Renal cortex interstitium (tissue), 15 donors: ENCODE measurements around the gene ERAL1. TPM values are rescaled to one million over a fixed set of nuclear protein-coding genes. Genes with fewer than 3 reads are reported as not detected.
A peak's percentile ranks its signal among the peaks of the same experiment; 100 is the strongest.
"Not testable (repeated sequence)": the region's sequence is repeated elsewhere in the genome, so short reads cannot be mapped to it uniquely, and the experiment has no call there.

Experiments used
- DNase-seq, 11 donors: peaks; one replicate each; pipeline ENCODE4 v3.0.0-alpha.2; 2013; ENCODE audit warnings: low read depth in 9 of 11, low spot score in 4 of 11; ENCODE audit errors: extremely low read depth in 1 of 11
- long read RNA-seq, 16 experiments: transcript quantifications; one replicate each; lab custom pipeline, GENCODE V29; 2026
- polyA plus RNA-seq, 3 donors: library from polyadenylated mRNA; unstranded; fragments of 120-200 nt; gene quantifications; one replicate each; pipeline ENCODE4 v1.2.1, GENCODE V29; 2013; ENCODE audit not compliant: insufficient read length in 3 of 3

Gene ERAL1
- polyA plus RNA-seq: 10 to 100 TPM; 63.6 to 73.8 (median 66.1) TPM
- long read RNA-seq, donor 1, transcript ERAL1-201 (10 exons, 1,925 nt): major isoform, 15 of 22 reads
- long read RNA-seq, donor 1, partial matches to known transcripts: 6 of 22 reads
- long read RNA-seq, donor 1, other reads (novel, unspliced or antisense): 0 of 22 reads
- long read RNA-seq, donor 2, transcript ERAL1-201 (10 exons, 1,925 nt): major isoform, 6 of 10 reads
- long read RNA-seq, donor 2, partial matches to known transcripts: 0 of 10 reads
- long read RNA-seq, donor 2, other reads (novel, unspliced or antisense): 0 of 10 reads
- long read RNA-seq, donor 3, transcript ERAL1-201 (10 exons, 1,925 nt): major isoform, 23 of 25 reads
- long read RNA-seq, donor 3, partial matches to known transcripts: 0 of 25 reads
- long read RNA-seq, donor 3, other reads (novel, unspliced or antisense): 0 of 25 reads
- long read RNA-seq, donor 4, transcript ERAL1-201 (10 exons, 1,925 nt): major isoform, 8 of 9 reads
- long read RNA-seq, donor 4, partial matches to known transcripts: 0 of 9 reads
- long read RNA-seq, donor 4, other reads (novel, unspliced or antisense): 0 of 9 reads
- long read RNA-seq, donor 5: 0 reads
- long read RNA-seq, donor 6, transcript ERAL1-201 (10 exons, 1,925 nt): major isoform, 6 of 10 reads
- long read RNA-seq, donor 6, partial matches to known transcripts: 0 of 10 reads
- long read RNA-seq, donor 6, other reads (novel, unspliced or antisense): 0 of 10 reads
- long read RNA-seq, donor 7, transcript ERAL1-201 (10 exons, 1,925 nt): major isoform, 16 of 40 reads
- long read RNA-seq, donor 7, transcript ERAL1-204 (5 exons, 1,508 nt): minor isoform, 6 of 40 reads
- long read RNA-seq, donor 7, partial matches to known transcripts: 18 of 40 reads
- long read RNA-seq, donor 7, other reads (novel, unspliced or antisense): 0 of 40 reads
- long read RNA-seq, donor 8: 0 reads
- long read RNA-seq, donor 9, transcript ERAL1-201 (10 exons, 1,925 nt): major isoform, 14 of 35 reads
- long read RNA-seq, donor 9, partial matches to known transcripts: 19 of 35 reads
- long read RNA-seq, donor 9, other reads (novel, unspliced or antisense): 0 of 35 reads
- long read RNA-seq, donor 10, transcript ERAL1-201 (10 exons, 1,925 nt): major isoform, 10 of 28 reads
- long read RNA-seq, donor 10, partial matches to known transcripts: 14 of 28 reads
- long read RNA-seq, donor 10, other reads (novel, unspliced or antisense): 0 of 28 reads
- long read RNA-seq, donor 11, transcript ERAL1-201 (10 exons, 1,925 nt): major isoform, 12 of 13 reads
- long read RNA-seq, donor 11, partial matches to known transcripts: 0 of 13 reads
- long read RNA-seq, donor 11, other reads (novel, unspliced or antisense): 0 of 13 reads
- long read RNA-seq, donor 12, transcript ERAL1-201 (10 exons, 1,925 nt): major isoform, 9 of 9 reads
- long read RNA-seq, donor 12, partial matches to known transcripts: 0 of 9 reads
- long read RNA-seq, donor 12, other reads (novel, unspliced or antisense): 0 of 9 reads
- long read RNA-seq, donor 13: 0 reads
- long read RNA-seq, donor 14, transcript ERAL1-201 (10 exons, 1,925 nt): major isoform, 17 of 26 reads
- long read RNA-seq, donor 14, partial matches to known transcripts: 6 of 26 reads
- long read RNA-seq, donor 14, other reads (novel, unspliced or antisense): 0 of 26 reads
- long read RNA-seq, donor 15, partial matches to known transcripts: 0 of 6 reads
- long read RNA-seq, donor 15, other reads (novel, unspliced or antisense): 0 of 6 reads
- long read RNA-seq, donor 16, transcript ERAL1-201 (10 exons, 1,925 nt): major isoform, 16 of 49 reads
- long read RNA-seq, donor 16, partial matches to known transcripts: 30 of 49 reads
- long read RNA-seq, donor 16, other reads (novel, unspliced or antisense): 0 of 49 reads

- peak in 10 of 11 donors; percentile 62 to 86 (median 79) for DNase-seq
Observed at GRCh38 chr17:28854457-28855335, at the start of gene ERAL1. TSS of gene ERAL1 (plus strand) at chr17:28855016. CDS start at chr17:28855035, 19 bp downstream.

- no peak for DNase-seq
Observed at GRCh38 chr17:28807925-28808634, 46.7 kb upstream of the ERAL1 start.

- no peak for DNase-seq
Observed at GRCh38 chr17:28810437-28810836, 44.4 kb upstream of the ERAL1 start.

- peak in 3 of 11 donors; percentile 41 to 50 (median 44) for DNase-seq
Observed at GRCh38 chr17:28811651-28812090, 43.1 kb upstream of the ERAL1 start.

- DNase-seq: peak; percentile 83 to 97 (median 95)
Observed at GRCh38 chr17:28812091-28812747, 42.6 kb upstream of the ERAL1 start.

- peak in 7 of 11 donors; percentile 55 to 75 (median 70) for DNase-seq
Observed at GRCh38 chr17:28812748-28813377, 42.0 kb upstream of the ERAL1 start.

GRCh38 chr17:28816540-28816939, 38.3 kb upstream of the ERAL1 start:
- DNase-seq: no peak

- no peak for DNase-seq
Observed at GRCh38 chr17:28818819-28819221, 36.0 kb upstream of the ERAL1 start.

GRCh38 chr17:28819582-28819981, 35.2 kb upstream of the ERAL1 start:
- no peak for DNase-seq

GRCh38 chr17:28827672-28828071, 27.1 kb upstream of the ERAL1 start:
- DNase-seq: no peak

GRCh38 chr17:28828294-28829040, 26.3 kb upstream of the ERAL1 start:
- no peak for DNase-seq

- no peak for DNase-seq
Observed at GRCh38 chr17:28834420-28834819, 20.4 kb upstream of the ERAL1 start.

- DNase-seq: not testable (repeated sequence)
Observed at GRCh38 chr17:28836541-28836940, 18.3 kb upstream of the ERAL1 start.

- no peak for DNase-seq
Observed at GRCh38 chr17:28839221-28839620, 15.6 kb upstream of the ERAL1 start.

- no peak for DNase-seq
Observed at GRCh38 chr17:28841901-28842281, 12.9 kb upstream of the ERAL1 start.
